ENCODE results near the gene RRP1.
"Not testable (repeated sequence)": the region's sequence is repeated elsewhere in the genome, so short reads cannot be mapped to it uniquely, and the experiment has no call there.

RRP1 gene

GRCh38 chr21:43817157-43818086 lies 28.0 kb downstream of the RRP1 start:
- no peaks in the 10 kb centered on the region for H3K36me3 ChIP-seq (ENCODE audit: insufficient read depth, low read length)
- H3K27ac ChIP-seq, result no peak overlapping the region
- TF ChIP-seq FOXP2 (optimal IDR thresholded peaks at IDR 0.05; ENCODE audit: control extremely low read depth, extremely low read length, insufficient read depth), result no peak
- no peaks in the 10 kb centered on the region for H3K9me3 ChIP-seq (ENCODE audit: low read depth, low read length)
- DNase-seq (ENCODE audit: low read depth, low spot score), result no peak
- no peak overlapping the region for H3K4me3 ChIP-seq
- H3K9ac ChIP-seq (ENCODE audit: insufficient read length), result no peak overlapping the region

DNA sequence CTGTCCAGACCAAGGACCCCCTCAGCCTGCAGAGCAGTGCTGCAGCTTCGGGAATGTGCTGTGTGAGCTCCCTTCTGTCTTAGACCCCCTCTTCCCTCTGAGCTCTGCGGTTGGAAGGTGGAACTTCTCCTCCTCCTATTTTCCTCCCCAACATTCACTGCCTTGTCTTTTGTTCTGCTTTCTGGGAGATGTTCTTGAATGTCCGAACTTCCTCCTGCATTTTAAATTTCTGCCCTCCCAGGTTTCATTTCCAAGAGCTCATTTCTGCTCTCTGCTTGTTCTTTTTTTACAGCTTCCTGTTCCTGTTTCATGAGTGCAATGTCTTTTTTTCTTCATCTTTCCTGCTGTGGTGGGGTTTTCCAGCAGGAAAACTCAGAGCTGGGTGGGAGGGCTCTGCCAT lies 29.3 kb downstream of the RRP1 start:
- Histone ChIP-seq H3K36me3 (ENCODE audit: insufficient read depth, low read length) (no peaks in the 10 kb centered on the region), H3K9ac (ENCODE audit: insufficient read length) (no peak overlapping the region), H3K4me3 (peak overlapping the region; percentile 17; the same call in 1 of the 2 replicates), H3K9me3 (ENCODE audit: low read depth, low read length) (no peaks in the 10 kb centered on the region), H3K27ac (peak overlapping the region; percentile 77)
- no peak for TF ChIP-seq EZH2 (IDR thresholded peaks at IDR 0.05)
- TF ChIP-seq POLR2AphosphoS5 (IDR thresholded peaks at IDR 0.05; ENCODE audit: borderline replicate concordance, low read depth, low read length), result no peak
- no peak for TF ChIP-seq FOXP2 (optimal IDR thresholded peaks at IDR 0.05; ENCODE audit: control extremely low read depth, extremely low read length, insufficient read depth)
- DNase-seq (ENCODE audit: low read depth, low spot score), result no peak

DNA sequence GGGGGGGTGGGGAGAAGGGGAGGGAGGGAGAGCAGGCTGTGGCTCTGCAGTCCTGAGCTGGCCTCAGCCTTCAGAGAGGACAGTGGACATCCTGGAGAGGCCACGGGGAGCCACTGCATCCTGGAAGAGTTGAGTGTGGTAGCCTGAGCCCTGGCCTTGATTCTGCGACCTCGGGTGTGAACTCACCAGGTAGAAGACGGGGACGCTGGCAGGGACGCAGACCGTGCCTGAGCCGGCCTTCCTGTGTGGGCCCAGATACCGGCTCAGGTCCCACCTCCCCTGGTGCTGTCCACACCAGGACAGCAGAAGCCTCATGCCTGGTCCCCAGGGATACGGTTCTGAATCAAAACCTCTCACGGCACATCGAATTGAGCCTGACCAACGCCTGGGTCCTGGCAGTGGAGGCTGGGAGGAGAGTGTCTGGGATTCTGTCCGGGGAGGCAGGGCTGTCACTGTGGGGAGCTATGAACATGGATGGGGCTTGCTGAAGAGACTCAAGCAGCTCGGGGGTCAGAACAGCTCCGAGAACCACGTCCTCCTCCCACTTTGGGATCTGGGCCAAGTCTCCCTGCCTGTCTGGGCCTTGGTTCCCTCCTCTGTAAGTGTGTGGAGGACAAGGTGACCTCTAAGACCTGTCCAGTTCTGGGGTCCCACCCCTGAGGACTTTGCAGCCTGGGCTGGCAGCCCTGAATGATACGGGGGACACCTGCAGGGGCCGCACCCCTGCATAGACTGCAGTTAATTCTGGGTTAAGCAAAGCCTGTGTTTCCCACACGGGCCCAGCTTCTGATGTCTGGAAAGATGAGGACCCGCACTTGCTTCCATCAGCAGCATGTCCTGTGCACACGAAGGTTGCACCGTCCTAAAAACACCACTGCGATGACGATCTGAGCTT lies 30.4 kb downstream of the RRP1 start:
- no peak overlapping the region for H3K4me3 ChIP-seq
- no peaks in the 10 kb centered on the region for H3K36me3 ChIP-seq (ENCODE audit: insufficient read depth, low read length)
- no peak for DNase-seq (ENCODE audit: low read depth, low spot score)
- TF ChIP-seq FOXP2 (optimal IDR thresholded peaks at IDR 0.05; ENCODE audit: control extremely low read depth, extremely low read length, insufficient read depth) (no peak), EZH2 (IDR thresholded peaks at IDR 0.05) (no peak), POLR2AphosphoS5 (IDR thresholded peaks at IDR 0.05; ENCODE audit: borderline replicate concordance, low read depth, low read length) (no peak)
- H3K9me3 ChIP-seq (ENCODE audit: low read depth, low read length), result no peaks in the 10 kb centered on the region
- H3K9ac ChIP-seq (ENCODE audit: insufficient read length), result no peak overlapping the region
- H3K27ac ChIP-seq, result no peak overlapping the region

GRCh38 chr21:43820466-43820865 lies 31.1 kb downstream of the RRP1 start:
- Histone ChIP-seq H3K27ac (no peak overlapping the region), H3K36me3 (ENCODE audit: insufficient read depth, low read length) (no peaks in the 10 kb centered on the region), H3K4me3 (no peak overlapping the region), H3K9ac (ENCODE audit: insufficient read length) (no peak overlapping the region), H3K9me3 (ENCODE audit: low read depth, low read length) (no peaks in the 10 kb centered on the region)
- no peak for TF ChIP-seq EZH2 (IDR thresholded peaks at IDR 0.05)
- TF ChIP-seq POLR2AphosphoS5 (IDR thresholded peaks at IDR 0.05; ENCODE audit: borderline replicate concordance, low read depth, low read length), result no peak
- no peak for TF ChIP-seq FOXP2 (optimal IDR thresholded peaks at IDR 0.05; ENCODE audit: control extremely low read depth, extremely low read length, insufficient read depth)
- DNase-seq (ENCODE audit: low read depth, low spot score), result no peak

DNA sequence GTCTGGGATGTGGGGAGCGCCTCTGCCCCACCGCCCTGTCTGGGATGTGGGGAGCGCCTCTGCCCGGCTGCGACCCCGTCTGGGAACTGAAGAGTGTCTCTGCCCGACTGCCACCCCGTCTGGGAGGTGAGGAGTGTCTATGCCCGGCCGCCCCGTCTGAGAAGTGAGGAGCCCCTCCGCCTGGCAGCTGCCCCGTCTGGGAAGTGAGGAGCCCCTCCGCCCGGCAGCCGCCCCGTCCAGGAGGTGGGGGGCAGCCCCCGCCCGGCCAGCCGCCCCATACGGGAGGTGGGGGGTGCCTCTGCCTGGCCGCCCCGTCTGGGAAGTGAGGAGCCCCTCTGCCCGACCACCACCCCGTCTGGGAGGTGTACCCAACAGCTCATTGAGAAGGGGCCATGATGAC lies 32.8 kb downstream of the RRP1 start:
- H3K27ac ChIP-seq; H3K4me3 ChIP-seq; DNase-seq (ENCODE audit: low read depth, low spot score); H3K36me3 ChIP-seq (ENCODE audit: insufficient read depth, low read length); H3K9me3 ChIP-seq (ENCODE audit: low read depth, low read length); H3K9ac ChIP-seq (ENCODE audit: insufficient read length): not testable (repeated sequence)

GRCh38 chr21:43822741-43823140 lies 33.4 kb downstream of the RRP1 start:
- H3K9me3 ChIP-seq (ENCODE audit: low read depth, low read length); H3K36me3 ChIP-seq (ENCODE audit: insufficient read depth, low read length); DNase-seq (ENCODE audit: low read depth, low spot score); H3K27ac ChIP-seq; H3K9ac ChIP-seq (ENCODE audit: insufficient read length); H3K4me3 ChIP-seq: not testable (repeated sequence)

DNA sequence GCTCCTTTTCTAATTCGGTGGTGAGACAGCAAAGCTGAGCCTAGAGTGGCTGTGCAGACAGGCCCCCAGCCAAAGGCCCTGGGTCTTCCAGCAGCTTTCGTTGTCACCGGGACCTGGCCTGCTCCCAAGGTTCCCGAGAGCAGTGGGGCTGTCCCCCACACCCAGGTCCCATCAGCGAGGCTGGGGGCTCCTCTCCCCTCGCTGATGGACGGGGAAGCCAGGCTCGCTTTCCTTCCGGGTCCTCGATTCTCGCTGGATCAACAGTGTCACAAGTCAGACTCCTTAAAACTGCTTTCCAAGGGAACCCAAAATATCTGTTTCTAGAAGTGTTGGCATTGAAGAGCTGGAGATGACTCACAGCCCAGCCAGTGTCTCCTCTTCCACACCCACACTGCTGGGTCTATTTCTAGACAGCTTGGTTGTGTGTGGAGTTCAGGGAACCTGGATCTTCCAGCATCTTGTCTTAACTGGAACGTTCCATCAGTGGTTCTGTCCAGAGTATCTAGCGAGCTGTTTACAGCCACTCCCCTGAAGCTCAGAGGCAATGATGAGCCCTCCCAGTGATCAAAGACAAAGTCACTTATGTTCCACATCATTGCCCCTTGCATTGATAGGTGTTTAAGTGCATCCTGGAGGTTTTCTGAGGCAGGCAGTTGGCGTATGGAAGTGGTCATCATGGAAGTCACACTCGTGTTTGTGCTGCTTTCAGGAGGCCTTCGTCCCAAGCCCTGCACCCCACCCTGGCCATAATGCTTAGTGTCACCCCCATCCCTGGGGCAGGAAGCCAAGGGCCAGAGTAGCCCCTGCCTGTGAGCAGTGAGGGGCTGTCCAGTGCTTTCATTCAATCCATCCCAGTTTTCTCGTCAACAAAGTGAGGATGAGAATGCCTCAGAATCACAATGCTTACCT lies 35.2 kb downstream of the RRP1 start:
- no peak for DNase-seq (ENCODE audit: low read depth, low spot score)
- no peak overlapping the region for H3K4me3 ChIP-seq
- H3K27ac ChIP-seq, result no peak overlapping the region
- H3K9me3 ChIP-seq (ENCODE audit: low read depth, low read length), result no peaks in the 10 kb centered on the region
- H3K9ac ChIP-seq (ENCODE audit: insufficient read length), result no peak overlapping the region
- no peaks in the 10 kb centered on the region for H3K36me3 ChIP-seq (ENCODE audit: insufficient read depth, low read length)
- TF ChIP-seq EZH2 (IDR thresholded peaks at IDR 0.05), result no peak
- no peak for TF ChIP-seq FOXP2 (optimal IDR thresholded peaks at IDR 0.05; ENCODE audit: control extremely low read depth, extremely low read length, insufficient read depth)
- no peak for TF ChIP-seq POLR2AphosphoS5 (IDR thresholded peaks at IDR 0.05; ENCODE audit: borderline replicate concordance, low read depth, low read length)

All from SK-N-MC (cell line).